GM10248 (cell line): ENCODE measurements around the gene KLHL29.

ENCODE experiments used
- CTCF ChIA-PET: fragments of 300-600 bp; sonication (Branson Sonifier 250); formaldehyde crosslinking; extraction: SDS; loops from one replicate; lab custom pipeline; 2021; ENCODE audit warnings: antibody characterized with exemption; lab: Yijun Ruan, JAX
- POLR2A ChIA-PET: fragments of 350-650 bp; sonication (Branson Sonifier 250); formaldehyde crosslinking; extraction: SDS; loops from one replicate; lab custom pipeline; 2020; ENCODE audit warnings: antibody characterized with exemption; lab: Yijun Ruan, JAX
- DNase-seq: peaks from one replicate; pipeline ENCODE4 v3.0.0; 2012; ENCODE audit errors: extremely low spot score
- TF ChIP-seq, protein P1 (sequence below): IDR thresholded peaks from 2 replicates; pipeline ENCODE4 v1.5.1; 2012; ENCODE audit warnings: mild to moderate bottlenecking, low read depth; ENCODE audit errors: extremely low read depth, missing control alignments, control extremely low read depth

KLHL29 gene

DNA sequence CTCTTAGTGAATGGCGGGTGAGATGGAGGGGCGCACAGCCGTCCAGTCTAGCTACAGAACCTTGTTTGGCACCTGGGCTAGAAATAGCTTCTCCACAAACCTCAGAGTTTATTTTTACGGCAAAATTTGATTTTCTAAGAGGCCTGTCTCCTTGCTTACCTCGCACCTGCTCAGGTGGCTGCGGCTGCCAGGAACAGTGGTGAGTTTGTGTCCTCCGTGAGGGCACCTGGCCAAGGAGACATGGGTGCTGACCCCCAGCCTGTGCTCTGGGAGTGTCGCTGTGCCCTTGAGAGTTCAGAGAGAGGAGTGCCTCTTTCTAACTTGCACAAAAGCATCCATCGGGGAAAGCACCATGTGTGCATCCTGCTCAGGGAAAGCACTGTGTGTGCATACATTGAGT is 97.2 kb downstream of the KLHL29 start:
- ChIA-PET POLR2A (no interaction called here), CTCF (interaction anchor here (1.6 kb wide), 1 partner anchor 9 kb away, joined by 4 read pairs; no protein-coding TSS in a partner anchor)
- TF ChIP-seq, protein P1, sequence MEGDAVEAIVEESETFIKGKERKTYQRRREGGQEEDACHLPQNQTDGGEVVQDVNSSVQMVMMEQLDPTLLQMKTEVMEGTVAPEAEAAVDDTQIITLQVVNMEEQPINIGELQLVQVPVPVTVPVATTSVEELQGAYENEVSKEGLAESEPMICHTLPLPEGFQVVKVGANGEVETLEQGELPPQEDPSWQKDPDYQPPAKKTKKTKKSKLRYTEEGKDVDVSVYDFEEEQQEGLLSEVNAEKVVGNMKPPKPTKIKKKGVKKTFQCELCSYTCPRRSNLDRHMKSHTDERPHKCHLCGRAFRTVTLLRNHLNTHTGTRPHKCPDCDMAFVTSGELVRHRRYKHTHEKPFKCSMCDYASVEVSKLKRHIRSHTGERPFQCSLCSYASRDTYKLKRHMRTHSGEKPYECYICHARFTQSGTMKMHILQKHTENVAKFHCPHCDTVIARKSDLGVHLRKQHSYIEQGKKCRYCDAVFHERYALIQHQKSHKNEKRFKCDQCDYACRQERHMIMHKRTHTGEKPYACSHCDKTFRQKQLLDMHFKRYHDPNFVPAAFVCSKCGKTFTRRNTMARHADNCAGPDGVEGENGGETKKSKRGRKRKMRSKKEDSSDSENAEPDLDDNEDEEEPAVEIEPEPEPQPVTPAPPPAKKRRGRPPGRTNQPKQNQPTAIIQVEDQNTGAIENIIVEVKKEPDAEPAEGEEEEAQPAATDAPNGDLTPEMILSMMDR = no peak
- no peak for DNase-seq

- TF ChIP-seq, protein P1 = no peak
- ChIA-PET CTCF (interaction anchor here (1.0 to 1.6 kb wide), 3 partner anchors 9 to 52 kb away, joined by 3 to 4 read pairs (median 3); no protein-coding TSS in a partner anchor), POLR2A (no interaction called here)
Observed at GRCh38 chr2:23482607-23483006, 97.6 kb downstream of the KLHL29 start.

DNA sequence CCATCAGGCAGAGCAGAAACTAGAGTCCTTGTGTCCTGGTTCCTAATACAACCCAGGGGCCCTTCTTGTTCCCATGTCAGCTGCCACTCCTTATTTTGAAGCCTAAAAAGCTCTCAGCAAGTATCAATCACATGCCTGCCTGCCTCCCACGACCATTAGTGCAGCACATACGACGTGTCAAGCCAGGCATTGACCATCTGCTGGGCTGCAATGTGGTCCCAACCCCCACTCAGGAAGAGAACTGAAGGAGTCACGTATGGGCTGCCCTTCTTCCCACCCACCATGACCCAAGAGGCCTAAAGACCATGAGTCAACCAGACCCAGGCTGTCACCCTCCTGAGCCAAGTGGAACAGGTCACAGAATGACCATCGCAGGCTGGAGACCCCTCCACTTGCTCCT is 98.8 kb downstream of the KLHL29 start:
- POLR2A ChIA-PET = no interaction called here
- CTCF ChIA-PET = interaction anchor here (1.0 to 1.6 kb wide), 3 partner anchors 8 to 13 kb away, joined by 3 to 4 read pairs (median 3); no protein-coding TSS in a partner anchor
- TF ChIP-seq, protein P1 = no peak
- no peak for DNase-seq

More at GRCh38 chr2:23482607-23483006, 97.6 kb downstream of the KLHL29 start:
- no peak for DNase-seq

DNA sequence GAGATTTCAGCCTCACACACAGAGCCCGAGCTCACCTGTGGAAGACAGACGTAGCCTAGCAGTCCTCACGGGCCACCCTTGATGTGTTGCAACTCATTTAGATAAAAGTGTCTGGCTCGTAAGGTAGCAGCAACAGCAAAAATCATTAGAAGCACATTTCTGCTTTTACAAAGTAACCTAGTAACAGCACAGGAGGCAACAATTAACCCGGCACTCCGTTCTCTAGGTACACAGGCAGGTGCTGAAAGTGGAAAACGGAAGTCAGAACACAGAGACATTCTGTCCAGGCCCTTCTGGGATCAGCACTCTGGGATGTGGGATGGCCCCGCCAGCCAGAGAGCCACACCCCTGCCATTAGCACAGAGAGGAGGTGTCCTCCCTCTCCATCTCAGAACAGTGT is 99.3 kb downstream of the KLHL29 start:
- TF ChIP-seq, protein P1 = no peak
- CTCF ChIA-PET = no interaction called here
- DNase-seq = no peak
- POLR2A ChIA-PET = no interaction called here

GRCh38 chr2:23484767-23485166 is 99.8 kb downstream of the KLHL29 start:
- POLR2A ChIA-PET = no interaction called here
- no peak for DNase-seq
- CTCF ChIA-PET = no interaction called here
- TF ChIP-seq, protein P1 = no peak

DNA sequence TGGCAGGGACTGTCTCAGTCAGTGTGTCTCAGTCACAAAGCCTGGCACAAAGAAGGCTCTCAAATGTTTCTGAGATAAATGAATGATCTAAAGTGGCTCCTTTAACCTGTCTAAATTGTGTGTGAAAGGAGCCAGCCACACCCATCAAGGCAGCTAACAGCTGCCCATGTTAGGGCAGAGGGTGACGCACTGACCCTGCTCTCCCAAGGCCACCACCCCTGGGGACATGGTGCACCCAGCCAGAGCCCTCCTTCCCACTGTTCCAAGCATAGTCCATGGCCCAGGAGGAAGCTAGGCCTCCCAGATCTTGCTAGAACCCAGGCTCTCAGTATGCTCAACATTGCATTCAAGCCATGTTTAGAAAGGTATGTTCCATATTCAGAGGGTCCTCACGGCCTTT is 100.3 kb downstream of the KLHL29 start:
- TF ChIP-seq, protein P1 = no peak
- ChIA-PET CTCF (no interaction called here), POLR2A (no interaction called here)
- DNase-seq = no peak
